K562 (cell line): ENCODE measurements around the gene MTHFR. TPM values are rescaled to one million over a fixed set of nuclear protein-coding genes. Genes with fewer than 3 reads are reported as not detected.
A peak's percentile ranks its signal among the peaks of the same experiment; 100 is the strongest.

ENCODE experiments used
- ATF7 ChIP-seq: fragments of 450-650 bp; IDR thresholded peaks from 2 replicates; pipeline ENCODE4 v1.7.1; 2014; ENCODE audit warnings: mild to moderate bottlenecking, moderate library complexity
- BRD9 ChIP-seq: fragments of 450-650 bp; IDR thresholded peaks from 2 replicates; pipeline ENCODE4 v1.6.1; 2018; ENCODE audit warnings: low read depth; ENCODE audit not compliant: partially characterized antibody
- CC2D1A ChIP-seq: fragments of 450-650 bp; IDR thresholded peaks from 2 replicates; pipeline ENCODE4 v1.6.1; 2017; ENCODE audit warnings: mild to moderate bottlenecking
- DIDO1 ChIP-seq: fragments of 450-650 bp; IDR thresholded peaks from 2 replicates; pipeline ENCODE4 v1.6.1; 2016; ENCODE audit warnings: low read depth, missing biosample characterization, missing genetic modification characterization
- HLTF ChIP-seq: fragments of 450-650 bp; IDR thresholded peaks from 2 replicates; pipeline ENCODE4 v1.6.1; 2016
- KLF6 ChIP-seq: fragments of 250-450 bp; sonication (Bioruptor Pico); IDR thresholded peaks from 2 replicates; pipeline ENCODE4 v1.4.0; 2020; ENCODE audit warnings: mild to moderate bottlenecking, moderate library complexity, borderline replicate concordance
- MTA2 ChIP-seq: fragments of 450-650 bp; IDR thresholded peaks from 2 replicates; pipeline ENCODE4 v1.6.1; 2016; ENCODE audit warnings: low read depth
- PPARD ChIP-seq: fragments of 250-450 bp; sonication (Bioruptor Pico); IDR thresholded peaks from 2 replicates; pipeline ENCODE4 v1.8.0; 2022; ENCODE audit warnings: inconsistent platforms, mild to moderate bottlenecking, moderate library complexity
- PRPF4 ChIP-seq: fragments of 200-400 bp; formaldehyde crosslinking; IDR thresholded peaks from one replicate; pipeline ENCODE4 v1.6.1; 2017; ENCODE audit warnings: low read length, low read depth, mild to moderate bottlenecking; ENCODE audit not compliant: insufficient read depth, poor library complexity, severe bottlenecking
- RBM22 ChIP-seq: fragments of 200-400 bp; formaldehyde crosslinking; IDR thresholded peaks from 2 replicates; pipeline ENCODE4 v1.6.1; 2018; ENCODE audit warnings: low read length, low read depth; ENCODE audit not compliant: poor library complexity, severe bottlenecking
- RBM34 ChIP-seq: fragments of 200-400 bp; formaldehyde crosslinking; IDR thresholded peaks from 2 replicates; pipeline ENCODE4 v1.6.1; 2018; ENCODE audit warnings: low read length, borderline replicate concordance; ENCODE audit not compliant: insufficient read depth
- RFX5 ChIP-seq: IDR thresholded peaks from 2 replicates; pipeline ENCODE4 v1.6.1; 2011; ENCODE audit warnings: low read depth, mild to moderate bottlenecking, improper control_type of control experiment, low read length
- SMARCB1 ChIP-seq: IDR thresholded peaks from 2 replicates; pipeline ENCODE4 v1.6.1; 2011; ENCODE audit warnings: improper control_type of control experiment, low read depth; ENCODE audit not compliant: insufficient read length
- SREBF1 ChIP-seq: fragments of 150-350 bp; IDR thresholded peaks from 2 replicates; pipeline ENCODE4 v1.6.1; 2014; ENCODE audit warnings: antibody characterized with exemption, low read depth, low read length, borderline replicate concordance
- SRSF9 ChIP-seq: fragments of 200-400 bp; formaldehyde crosslinking; IDR thresholded peaks from 2 replicates; pipeline ENCODE4 v1.6.1; 2017; ENCODE audit warnings: low read depth, low read length, borderline replicate concordance
- ZNF280A ChIP-seq: fragments of 450-650 bp; IDR thresholded peaks from 2 replicates; pipeline ENCODE4 v1.6.1; 2018; ENCODE audit warnings: mild to moderate bottlenecking, low read depth; ENCODE audit not compliant: partially characterized antibody
- polyA plus RNA-seq, 8 experiments: library from polyadenylated mRNA; depleted of rRNA in 4 of 8; stranded (reverse) in 5 of 8; unstranded in 3 of 8; fragments of >200 nt; fragmentation: Nextera tagmentation in 2 of 8; fragmentation: Illumina TruSeq in 1 of 8; extraction: Ambion mirVana in 2 of 8; extraction: Trizol in 1 of 8; gene quantifications; 2 replicates each; pipeline versions ENCODE4 v1.2.1 to v1.2.3, GENCODE V29; 2011 to 2014; ENCODE audit warnings: inconsistent platforms in 1 of 8, missing spikeins in 1 of 8
- total RNA-seq, 7 experiments: library from RNA; depleted of rRNA in 6 of 7; stranded (reverse); fragments of >200 nt in 6 of 7; fragmentation: Illumina TruSeq in 2 of 7; extraction: Trizol in 2 of 7; gene quantifications; 2 replicates each; pipeline versions ENCODE4 v1.2.1 to v1.2.3, GENCODE V29; 2011 to 2021; ENCODE audit warnings: low replicate concordance in 1 of 7
- TF ChIP-seq, protein P1 (sequence below), 2 experiments: fragments of 450-650 bp in 1 of 2; IDR thresholded peaks; 2 replicates each; pipeline ENCODE4 v1.6.1; 2011 to 2017; ENCODE audit warnings: low read depth in 2 of 2, antibody characterized with exemption in 1 of 2, borderline replicate concordance in 1 of 2, low read length in 1 of 2, mild to moderate bottlenecking in 1 of 2, mixed read lengths in 1 of 2; ENCODE audit not compliant: control insufficient read depth in 1 of 2
- TF ChIP-seq, protein P2 (sequence below), 3 experiments: fragments of 200-800 bp in 1 of 3; sonication (Bioruptor generic) in 1 of 3; sonication (generic) in 1 of 3; formaldehyde crosslinking in 1 of 3; IDR thresholded peaks; 2 replicates each; pipeline versions ENCODE4 v1.6.1 to v1.8.0; 2016 to 2022; ENCODE audit warnings: mild to moderate bottlenecking in 2 of 3, missing compliant biosample characterization in 2 of 3, missing genetic modification characterization in 2 of 3, missing genetic modification reagents in 1 of 3

Gene MTHFR
- total and polyA plus RNA-seq, 9 of the 15 experiments (the other 6 are each of a cell fraction or from before 2014, with no cell fraction given), result 5.0 to 104 (median 62.6) TPM

- TF ChIP-seq, protein P1, sequence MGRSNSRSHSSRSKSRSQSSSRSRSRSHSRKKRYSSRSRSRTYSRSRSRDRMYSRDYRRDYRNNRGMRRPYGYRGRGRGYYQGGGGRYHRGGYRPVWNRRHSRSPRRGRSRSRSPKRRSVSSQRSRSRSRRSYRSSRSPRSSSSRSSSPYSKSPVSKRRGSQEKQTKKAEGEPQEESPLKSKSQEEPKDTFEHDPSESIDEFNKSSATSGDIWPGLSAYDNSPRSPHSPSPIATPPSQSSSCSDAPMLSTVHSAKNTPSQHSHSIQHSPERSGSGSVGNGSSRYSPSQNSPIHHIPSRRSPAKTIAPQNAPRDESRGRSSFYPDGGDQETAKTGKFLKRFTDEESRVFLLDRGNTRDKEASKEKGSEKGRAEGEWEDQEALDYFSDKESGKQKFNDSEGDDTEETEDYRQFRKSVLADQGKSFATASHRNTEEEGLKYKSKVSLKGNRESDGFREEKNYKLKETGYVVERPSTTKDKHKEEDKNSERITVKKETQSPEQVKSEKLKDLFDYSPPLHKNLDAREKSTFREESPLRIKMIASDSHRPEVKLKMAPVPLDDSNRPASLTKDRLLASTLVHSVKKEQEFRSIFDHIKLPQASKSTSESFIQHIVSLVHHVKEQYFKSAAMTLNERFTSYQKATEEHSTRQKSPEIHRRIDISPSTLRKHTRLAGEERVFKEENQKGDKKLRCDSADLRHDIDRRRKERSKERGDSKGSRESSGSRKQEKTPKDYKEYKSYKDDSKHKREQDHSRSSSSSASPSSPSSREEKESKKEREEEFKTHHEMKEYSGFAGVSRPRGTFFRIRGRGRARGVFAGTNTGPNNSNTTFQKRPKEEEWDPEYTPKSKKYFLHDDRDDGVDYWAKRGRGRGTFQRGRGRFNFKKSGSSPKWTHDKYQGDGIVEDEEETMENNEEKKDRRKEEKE (IDR thresholded peaks at IDR 0.05; ENCODE audit: borderline replicate concordance in 1 of 2, control insufficient read depth in 1 of 2, low read depth in 2 of 2, low read length in 1 of 2), result no peak
- no peak for TF ChIP-seq HLTF
- TF ChIP-seq PPARD, result no peak
- TF ChIP-seq RBM34, result no peak
- no peak for TF ChIP-seq RBM22
- no peak for TF ChIP-seq SMARCB1
- TF ChIP-seq SREBF1, result no peak
- no peak for TF ChIP-seq SRSF9
- no peak for TF ChIP-seq CC2D1A
- no peak for TF ChIP-seq RFX5
- TF ChIP-seq, protein P2, sequence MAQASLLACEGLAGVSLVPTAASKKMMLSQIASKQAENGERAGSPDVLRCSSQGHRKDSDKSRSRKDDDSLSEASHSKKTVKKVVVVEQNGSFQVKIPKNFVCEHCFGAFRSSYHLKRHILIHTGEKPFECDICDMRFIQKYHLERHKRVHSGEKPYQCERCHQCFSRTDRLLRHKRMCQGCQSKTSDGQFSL (CRISPR knock-in tag; IDR thresholded peaks at IDR 0.05), result no peak
- TF ChIP-seq, protein P2 (tag; IDR thresholded peaks at IDR 0.05), result no peak
- TF ChIP-seq MTA2, result 0 out of 2 replicates have a peak, but pooled peaks have one; percentile 7
- TF ChIP-seq KLF6 (CRISPR knock-in tag), result 0 out of 2 replicates have a peak, but pooled peaks have one; percentile 57
- TF ChIP-seq ATF7, result peak; percentile 23; the same call in 1 of the 2 replicates
- no peak for TF ChIP-seq DIDO1 (tag)
- TF ChIP-seq PRPF4, result no peak
- no peak for TF ChIP-seq ZNF280A
- TF ChIP-seq BRD9, result peak; percentile 69
Observed at GRCh38 chr1:11796036-11796828, 9.5 kb downstream of the MTHFR start (continued).
